ENCODE data around the gene ARHGAP42. TPM values are rescaled to one million over a fixed set of nuclear protein-coding genes. Genes with fewer than 3 reads are reported as not detected.

Gene ARHGAP42
- total and polyA plus RNA-seq, 2 of the 13 experiments (the other 11 are each of a cell fraction or from before 2014, with no cell fraction given): 2.5 to 4.3 TPM

- TF ChIP-seq, protein P1, sequence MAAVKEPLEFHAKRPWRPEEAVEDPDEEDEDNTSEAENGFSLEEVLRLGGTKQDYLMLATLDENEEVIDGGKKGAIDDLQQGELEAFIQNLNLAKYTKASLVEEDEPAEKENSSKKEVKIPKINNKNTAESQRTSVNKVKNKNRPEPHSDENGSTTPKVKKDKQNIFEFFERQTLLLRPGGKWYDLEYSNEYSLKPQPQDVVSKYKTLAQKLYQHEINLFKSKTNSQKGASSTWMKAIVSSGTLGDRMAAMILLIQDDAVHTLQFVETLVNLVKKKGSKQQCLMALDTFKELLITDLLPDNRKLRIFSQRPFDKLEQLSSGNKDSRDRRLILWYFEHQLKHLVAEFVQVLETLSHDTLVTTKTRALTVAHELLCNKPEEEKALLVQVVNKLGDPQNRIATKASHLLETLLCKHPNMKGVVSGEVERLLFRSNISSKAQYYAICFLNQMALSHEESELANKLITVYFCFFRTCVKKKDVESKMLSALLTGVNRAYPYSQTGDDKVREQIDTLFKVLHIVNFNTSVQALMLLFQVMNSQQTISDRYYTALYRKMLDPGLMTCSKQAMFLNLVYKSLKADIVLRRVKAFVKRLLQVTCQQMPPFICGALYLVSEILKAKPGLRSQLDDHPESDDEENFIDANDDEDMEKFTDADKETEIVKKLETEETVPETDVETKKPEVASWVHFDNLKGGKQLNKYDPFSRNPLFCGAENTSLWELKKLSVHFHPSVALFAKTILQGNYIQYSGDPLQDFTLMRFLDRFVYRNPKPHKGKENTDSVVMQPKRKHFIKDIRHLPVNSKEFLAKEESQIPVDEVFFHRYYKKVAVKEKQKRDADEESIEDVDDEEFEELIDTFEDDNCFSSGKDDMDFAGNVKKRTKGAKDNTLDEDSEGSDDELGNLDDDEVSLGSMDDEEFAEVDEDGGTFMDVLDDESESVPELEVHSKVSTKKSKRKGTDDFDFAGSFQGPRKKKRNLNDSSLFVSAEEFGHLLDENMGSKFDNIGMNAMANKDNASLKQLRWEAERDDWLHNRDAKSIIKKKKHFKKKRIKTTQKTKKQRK (IDR thresholded peaks at IDR 0.05; ENCODE audit: low read length): no peak
- no peak for TF ChIP-seq FOXP1 (IDR thresholded peaks at IDR 0.05)
- TF ChIP-seq FOXP1 (CRISPR knock-in tag; IDR thresholded peaks at IDR 0.05): no peak
- no peak for TF ChIP-seq BCLAF1 (IDR thresholded peaks at IDR 0.05)
- TF ChIP-seq, protein P2, sequence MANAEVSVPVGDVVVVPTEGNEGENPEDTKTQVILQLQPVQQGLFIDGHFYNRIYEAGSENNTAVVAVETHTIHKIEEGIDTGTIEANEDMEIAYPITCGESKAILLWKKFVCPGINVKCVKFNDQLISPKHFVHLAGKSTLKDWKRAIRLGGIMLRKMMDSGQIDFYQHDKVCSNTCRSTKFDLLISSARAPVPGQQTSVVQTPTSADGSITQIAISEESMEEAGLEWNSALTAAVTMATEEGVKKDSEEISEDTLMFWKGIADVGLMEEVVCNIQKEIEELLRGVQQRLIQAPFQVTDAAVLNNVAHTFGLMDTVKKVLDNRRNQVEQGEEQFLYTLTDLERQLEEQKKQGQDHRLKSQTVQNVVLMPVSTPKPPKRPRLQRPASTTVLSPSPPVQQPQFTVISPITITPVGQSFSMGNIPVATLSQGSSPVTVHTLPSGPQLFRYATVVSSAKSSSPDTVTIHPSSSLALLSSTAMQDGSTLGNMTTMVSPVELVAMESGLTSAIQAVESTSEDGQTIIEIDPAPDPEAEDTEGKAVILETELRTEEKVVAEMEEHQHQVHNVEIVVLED (CRISPR knock-in tag; IDR thresholded peaks at IDR 0.05; ENCODE audit: borderline replicate concordance): no peak
- TF ChIP-seq, protein P3, sequence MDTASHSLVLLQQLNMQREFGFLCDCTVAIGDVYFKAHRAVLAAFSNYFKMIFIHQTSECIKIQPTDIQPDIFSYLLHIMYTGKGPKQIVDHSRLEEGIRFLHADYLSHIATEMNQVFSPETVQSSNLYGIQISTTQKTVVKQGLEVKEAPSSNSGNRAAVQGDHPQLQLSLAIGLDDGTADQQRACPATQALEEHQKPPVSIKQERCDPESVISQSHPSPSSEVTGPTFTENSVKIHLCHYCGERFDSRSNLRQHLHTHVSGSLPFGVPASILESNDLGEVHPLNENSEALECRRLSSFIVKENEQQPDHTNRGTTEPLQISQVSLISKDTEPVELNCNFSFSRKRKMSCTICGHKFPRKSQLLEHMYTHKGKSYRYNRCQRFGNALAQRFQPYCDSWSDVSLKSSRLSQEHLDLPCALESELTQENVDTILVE (CRISPR knock-in tag; IDR thresholded peaks at IDR 0.05): no peak
- no peak for TF ChIP-seq ZNF225 (CRISPR knock-in tag; IDR thresholded peaks at IDR 0.05)
Measured at GRCh38 chr11:100860318-100861155, 173.4 kb downstream of the ARHGAP42 start (continued).

Data from HepG2 (cell line).